ENCODE measurements around the gene PHF21B.

DNA sequence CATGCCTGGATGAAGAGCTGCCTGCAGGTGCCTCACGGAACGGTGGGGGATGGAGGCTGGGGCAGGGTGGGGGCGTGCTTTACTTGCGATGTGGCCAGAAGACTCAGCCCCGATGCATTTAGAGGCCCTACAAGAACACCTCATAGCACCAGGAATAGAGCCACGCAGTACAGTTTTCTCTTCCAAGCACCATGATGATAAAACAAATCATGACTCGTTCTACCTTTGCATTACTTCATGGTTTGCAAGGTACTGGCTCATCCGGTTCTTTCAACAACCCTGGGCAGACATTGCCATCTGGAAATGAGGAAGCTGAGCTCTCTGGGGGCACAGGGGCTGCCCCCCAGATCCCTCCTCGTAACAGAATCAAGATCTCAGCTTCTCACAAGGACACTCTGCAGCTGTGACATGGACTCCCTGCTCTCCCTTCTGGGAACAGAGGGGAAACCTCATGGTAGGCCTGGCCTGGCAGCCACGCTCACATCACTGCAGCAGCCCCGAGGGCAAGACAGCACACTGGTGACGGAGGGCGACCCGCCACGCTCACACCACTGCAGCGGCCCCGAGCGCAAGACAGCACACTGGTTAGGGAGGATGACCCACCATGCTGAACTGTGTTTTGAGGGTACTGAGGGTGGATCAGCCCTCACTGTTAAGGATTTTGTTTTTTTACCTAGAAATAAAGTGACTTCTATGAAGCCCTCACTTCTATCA lies 46.9 kb downstream of the PHF21B start:
- TF ChIP-seq, protein P1, sequence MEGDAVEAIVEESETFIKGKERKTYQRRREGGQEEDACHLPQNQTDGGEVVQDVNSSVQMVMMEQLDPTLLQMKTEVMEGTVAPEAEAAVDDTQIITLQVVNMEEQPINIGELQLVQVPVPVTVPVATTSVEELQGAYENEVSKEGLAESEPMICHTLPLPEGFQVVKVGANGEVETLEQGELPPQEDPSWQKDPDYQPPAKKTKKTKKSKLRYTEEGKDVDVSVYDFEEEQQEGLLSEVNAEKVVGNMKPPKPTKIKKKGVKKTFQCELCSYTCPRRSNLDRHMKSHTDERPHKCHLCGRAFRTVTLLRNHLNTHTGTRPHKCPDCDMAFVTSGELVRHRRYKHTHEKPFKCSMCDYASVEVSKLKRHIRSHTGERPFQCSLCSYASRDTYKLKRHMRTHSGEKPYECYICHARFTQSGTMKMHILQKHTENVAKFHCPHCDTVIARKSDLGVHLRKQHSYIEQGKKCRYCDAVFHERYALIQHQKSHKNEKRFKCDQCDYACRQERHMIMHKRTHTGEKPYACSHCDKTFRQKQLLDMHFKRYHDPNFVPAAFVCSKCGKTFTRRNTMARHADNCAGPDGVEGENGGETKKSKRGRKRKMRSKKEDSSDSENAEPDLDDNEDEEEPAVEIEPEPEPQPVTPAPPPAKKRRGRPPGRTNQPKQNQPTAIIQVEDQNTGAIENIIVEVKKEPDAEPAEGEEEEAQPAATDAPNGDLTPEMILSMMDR (IDR thresholded peaks at IDR 0.05) = no peak
- TF ChIP-seq POLR2A (IDR thresholded peaks at IDR 0.05) = no peak
